Vagina (tissue), 2 donors: ENCODE data around the gene CLASRP. TPM values are rescaled to one million over a fixed set of nuclear protein-coding genes. Genes with fewer than 3 reads are reported as not detected.
"Not testable (repeated sequence)": the region's sequence is repeated elsewhere in the genome, so short reads cannot be mapped to it uniquely, and the experiment has no call there.

Experiments used
- DNase-seq, 2 donors: peaks; one replicate each; pipeline ENCODE4 v3.0.0-alpha.2; 2017; ENCODE audit errors: extremely low spot score in 2 of 2
- H3K27ac ChIP-seq: fragments of 200-600 bp; sonication (generic); one replicate; pipeline ENCODE4 v1.5.1; 2019
- H3K27me3 ChIP-seq: fragments of 200-600 bp; sonication (generic); one replicate; pipeline ENCODE4 v1.5.1; 2019
- H3K36me3 ChIP-seq, 2 donors: fragments of 200-600 bp; sonication (generic); one replicate each; pipeline ENCODE4 v1.5.1; 2017 to 2019
- H3K4me1 ChIP-seq: fragments of 200-600 bp; sonication (generic); one replicate; pipeline ENCODE4 v1.5.1; 2019
- H3K4me3 ChIP-seq, 2 donors: fragments of 200-600 bp; sonication (generic); 1 replicate in 1 of 2; 2 replicates in 1 of 2; pipeline ENCODE4 v1.5.1; 2016 to 2019
- H3K9me3 ChIP-seq: fragments of 200-600 bp; sonication (generic); one replicate; pipeline ENCODE4 v1.5.1; 2019
- POLR2A ChIP-seq, 2 donors: fragments of 450-650 bp; IDR thresholded peaks; one replicate each; pipeline ENCODE4 v1.6.1; 2017; ENCODE audit warnings: antibody characterized with exemption in 2 of 2, mild to moderate bottlenecking in 2 of 2, moderate library complexity in 2 of 2
- POLR2AphosphoS5 ChIP-seq, 2 donors: sonication (generic); formaldehyde crosslinking; IDR thresholded peaks; one replicate each; pipeline ENCODE4 v1.9.0; 2017; ENCODE audit warnings: antibody characterized with exemption in 2 of 2, mild to moderate bottlenecking in 2 of 2, low read depth in 1 of 2; ENCODE audit not compliant: insufficient read depth in 1 of 2
- intact Hi-C: fragments of 100-400 bp; cut with DNase I; formaldehyde crosslinking; loops from one replicate; pipeline ENCODE4 v1.15.1; 2023
- total RNA-seq: library from RNA; depleted of rRNA; stranded (reverse); fragments of >200 nt; gene quantifications from one replicate; pipeline ENCODE4 v1.2.3, GENCODE V29; 2016
- TF ChIP-seq, protein P1 (sequence below), 3 experiments: fragments of 450-650 bp in 2 of 3; fragments of 200-600 bp in 1 of 3; sonication (generic) in 1 of 3; IDR thresholded peaks; one replicate each; pipeline ENCODE4 v1.5.1; 2017 to 2019; ENCODE audit warnings: antibody characterized with exemption in 3 of 3, mild to moderate bottlenecking in 2 of 3, moderate library complexity in 2 of 3

CLASRP gene
- total RNA-seq, 1 donor from 2014 or later, result 93.5 TPM

DNA sequence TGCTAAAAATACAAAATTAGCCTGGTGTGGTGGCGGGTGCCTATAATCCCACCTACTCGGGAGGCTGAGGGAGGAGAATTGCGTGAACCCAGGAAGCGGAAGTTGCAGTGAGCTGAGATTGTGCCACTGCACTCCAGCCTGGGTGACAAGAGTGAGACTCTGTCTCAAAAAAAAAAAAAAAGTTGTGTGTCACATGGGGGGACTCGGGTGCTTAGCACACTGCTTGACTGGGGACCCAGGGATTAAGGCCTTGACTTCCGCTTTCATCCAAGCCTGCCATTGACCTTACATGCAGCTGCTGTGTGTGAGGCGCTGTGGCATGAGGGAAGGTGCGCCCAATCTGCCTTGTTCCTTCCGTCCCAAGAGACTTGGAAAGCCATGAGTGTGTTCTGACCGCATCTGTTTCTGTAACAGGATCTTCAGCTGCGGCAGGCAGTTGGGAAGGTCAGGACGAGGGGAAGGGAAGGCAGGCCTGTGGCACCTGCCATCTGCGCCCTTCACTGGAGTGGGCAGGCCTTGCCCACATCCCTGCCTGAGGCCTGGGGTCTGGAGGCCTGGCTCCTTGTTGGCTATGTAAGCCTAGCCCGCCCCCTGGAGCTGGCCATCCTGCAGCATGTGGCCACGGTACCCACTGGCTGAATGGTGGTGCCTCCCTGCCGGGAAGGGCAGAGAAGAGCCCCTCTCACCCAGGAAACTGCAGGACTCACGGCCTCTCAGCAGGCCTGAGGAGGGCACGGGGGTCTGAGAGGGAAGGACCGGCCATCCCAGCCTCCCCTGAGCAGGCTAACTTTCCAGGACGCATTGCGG lies 77.2 kb downstream of the CLASRP start:
- TF ChIP-seq, protein P1, sequence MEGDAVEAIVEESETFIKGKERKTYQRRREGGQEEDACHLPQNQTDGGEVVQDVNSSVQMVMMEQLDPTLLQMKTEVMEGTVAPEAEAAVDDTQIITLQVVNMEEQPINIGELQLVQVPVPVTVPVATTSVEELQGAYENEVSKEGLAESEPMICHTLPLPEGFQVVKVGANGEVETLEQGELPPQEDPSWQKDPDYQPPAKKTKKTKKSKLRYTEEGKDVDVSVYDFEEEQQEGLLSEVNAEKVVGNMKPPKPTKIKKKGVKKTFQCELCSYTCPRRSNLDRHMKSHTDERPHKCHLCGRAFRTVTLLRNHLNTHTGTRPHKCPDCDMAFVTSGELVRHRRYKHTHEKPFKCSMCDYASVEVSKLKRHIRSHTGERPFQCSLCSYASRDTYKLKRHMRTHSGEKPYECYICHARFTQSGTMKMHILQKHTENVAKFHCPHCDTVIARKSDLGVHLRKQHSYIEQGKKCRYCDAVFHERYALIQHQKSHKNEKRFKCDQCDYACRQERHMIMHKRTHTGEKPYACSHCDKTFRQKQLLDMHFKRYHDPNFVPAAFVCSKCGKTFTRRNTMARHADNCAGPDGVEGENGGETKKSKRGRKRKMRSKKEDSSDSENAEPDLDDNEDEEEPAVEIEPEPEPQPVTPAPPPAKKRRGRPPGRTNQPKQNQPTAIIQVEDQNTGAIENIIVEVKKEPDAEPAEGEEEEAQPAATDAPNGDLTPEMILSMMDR (IDR thresholded peaks at IDR 0.05), result no peak
- no peak for TF ChIP-seq POLR2A (IDR thresholded peaks at IDR 0.05)
- no peak for TF ChIP-seq POLR2AphosphoS5 (IDR thresholded peaks at IDR 0.05; ENCODE audit: insufficient read depth in 1 of 2, low read depth in 1 of 2)
- H3K4me3 ChIP-seq, result no peak overlapping the region
- intact Hi-C loops, result no loop called here
- no peak overlapping the region for H3K27ac ChIP-seq
- no peaks in the 10 kb centered on the region for H3K9me3 ChIP-seq
- no peaks in the 10 kb centered on the region for H3K27me3 ChIP-seq
- H3K36me3 ChIP-seq, result no peaks in the 10 kb centered on the region
- peaks cover 46% of the 10 kb centered on the region for H3K4me1 ChIP-seq
- DNase-seq, result no peak

DNA sequence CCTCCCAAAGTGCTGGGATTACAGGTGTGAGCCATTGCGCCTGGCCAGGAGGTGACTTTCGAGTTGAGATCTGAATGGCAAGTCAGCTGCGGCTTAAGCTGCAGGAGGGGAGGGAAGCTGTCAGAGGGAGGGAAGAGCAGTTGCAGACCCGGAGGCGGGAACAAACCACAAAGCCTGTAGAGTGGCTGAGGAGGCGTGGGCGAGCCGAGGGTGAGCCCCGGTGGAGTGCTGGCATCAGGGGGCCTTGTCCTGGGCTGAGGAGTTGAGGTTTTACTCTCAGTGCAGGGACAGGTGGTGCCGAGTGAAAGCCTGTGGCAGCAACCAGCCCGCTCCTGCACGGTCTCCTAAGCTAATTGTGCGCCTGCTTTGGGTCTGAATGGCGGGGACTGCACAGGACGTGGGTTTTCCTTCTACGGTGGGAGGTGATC lies 78.3 kb downstream of the CLASRP start:
- Histone ChIP-seq H3K36me3 (no peaks in the 10 kb centered on the region), H3K4me3 (no peak overlapping the region), H3K4me1 (peaks cover 57% of the 10 kb centered on the region), H3K9me3 (no peaks in the 10 kb centered on the region), H3K27ac (no peak overlapping the region), H3K27me3 (no peaks in the 10 kb centered on the region)
- DNase-seq, result no peak
- intact Hi-C loops, result no loop called here
- TF ChIP-seq, protein P1 (IDR thresholded peaks at IDR 0.05), result no peak
- no peak for TF ChIP-seq POLR2AphosphoS5 (IDR thresholded peaks at IDR 0.05; ENCODE audit: insufficient read depth in 1 of 2, low read depth in 1 of 2)
- TF ChIP-seq POLR2A (IDR thresholded peaks at IDR 0.05), result no peak

DNA sequence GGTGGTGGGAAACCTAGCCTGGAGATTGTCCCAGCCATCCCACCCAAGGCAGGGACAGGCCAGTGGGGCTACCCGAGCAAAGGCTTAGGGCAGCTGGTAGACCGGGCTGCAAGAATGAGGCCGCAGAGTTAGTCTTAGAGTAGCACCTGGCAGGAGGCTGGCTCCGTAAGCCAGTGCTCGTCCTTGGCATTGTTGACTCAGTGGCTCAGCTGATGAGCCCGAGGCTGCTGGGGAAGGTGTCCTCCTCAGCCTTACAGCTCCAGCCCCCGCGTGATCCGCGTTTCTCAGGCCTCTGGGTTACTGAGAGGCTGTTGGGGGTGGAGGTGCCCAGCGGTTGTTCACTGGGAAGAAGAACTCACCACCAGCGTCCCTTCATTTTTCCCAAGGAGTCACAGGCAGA lies 78.8 kb downstream of the CLASRP start:
- TF ChIP-seq POLR2AphosphoS5 (IDR thresholded peaks at IDR 0.05; ENCODE audit: insufficient read depth in 1 of 2, low read depth in 1 of 2) (no peak), POLR2A (IDR thresholded peaks at IDR 0.05) (no peak)
- TF ChIP-seq, protein P1 (IDR thresholded peaks at IDR 0.05), result no peak
- H3K4me3 ChIP-seq, result no peak overlapping the region
- H3K27me3 ChIP-seq, result no peaks in the 10 kb centered on the region
- no peaks in the 10 kb centered on the region for H3K9me3 ChIP-seq
- H3K36me3 ChIP-seq, result no peaks in the 10 kb centered on the region
- peaks cover 59% of the 10 kb centered on the region for H3K4me1 ChIP-seq
- intact Hi-C loops, result no loop called here
- DNase-seq, result no peak
- no peak overlapping the region for H3K27ac ChIP-seq

DNA sequence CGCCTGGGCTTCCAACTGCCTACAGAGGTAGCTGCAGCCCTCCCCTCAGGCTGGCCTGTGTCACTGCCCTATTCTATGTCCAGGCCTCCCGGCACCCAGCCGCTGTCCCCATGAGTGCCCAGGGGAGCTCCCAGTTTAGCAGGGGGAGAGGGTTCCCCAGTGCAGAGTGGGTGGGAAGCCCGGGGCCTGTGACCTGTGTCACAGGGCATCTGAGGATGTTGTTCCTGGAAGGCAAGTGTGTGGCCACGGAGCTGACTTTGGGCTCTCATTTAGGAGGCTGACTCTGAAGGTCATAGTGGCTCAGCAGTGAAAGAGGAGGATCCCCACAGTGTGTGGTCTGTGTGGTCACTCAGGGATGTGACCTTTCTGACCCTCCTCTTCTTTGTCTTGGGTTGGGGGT lies 79.3 kb downstream of the CLASRP start:
- Histone ChIP-seq H3K4me1 (peaks cover 59% of the 10 kb centered on the region), H3K36me3 (no peaks in the 10 kb centered on the region), H3K27ac (no peak overlapping the region), H3K27me3 (no peaks in the 10 kb centered on the region), H3K9me3 (no peaks in the 10 kb centered on the region), H3K4me3 (no peak overlapping the region)
- no peak for DNase-seq
- TF ChIP-seq POLR2AphosphoS5 (IDR thresholded peaks at IDR 0.05; ENCODE audit: insufficient read depth in 1 of 2, low read depth in 1 of 2), result no peak
- TF ChIP-seq, protein P1 (IDR thresholded peaks at IDR 0.05), result no peak
- TF ChIP-seq POLR2A (IDR thresholded peaks at IDR 0.05), result no peak
- intact Hi-C loops, result no loop called here

DNA sequence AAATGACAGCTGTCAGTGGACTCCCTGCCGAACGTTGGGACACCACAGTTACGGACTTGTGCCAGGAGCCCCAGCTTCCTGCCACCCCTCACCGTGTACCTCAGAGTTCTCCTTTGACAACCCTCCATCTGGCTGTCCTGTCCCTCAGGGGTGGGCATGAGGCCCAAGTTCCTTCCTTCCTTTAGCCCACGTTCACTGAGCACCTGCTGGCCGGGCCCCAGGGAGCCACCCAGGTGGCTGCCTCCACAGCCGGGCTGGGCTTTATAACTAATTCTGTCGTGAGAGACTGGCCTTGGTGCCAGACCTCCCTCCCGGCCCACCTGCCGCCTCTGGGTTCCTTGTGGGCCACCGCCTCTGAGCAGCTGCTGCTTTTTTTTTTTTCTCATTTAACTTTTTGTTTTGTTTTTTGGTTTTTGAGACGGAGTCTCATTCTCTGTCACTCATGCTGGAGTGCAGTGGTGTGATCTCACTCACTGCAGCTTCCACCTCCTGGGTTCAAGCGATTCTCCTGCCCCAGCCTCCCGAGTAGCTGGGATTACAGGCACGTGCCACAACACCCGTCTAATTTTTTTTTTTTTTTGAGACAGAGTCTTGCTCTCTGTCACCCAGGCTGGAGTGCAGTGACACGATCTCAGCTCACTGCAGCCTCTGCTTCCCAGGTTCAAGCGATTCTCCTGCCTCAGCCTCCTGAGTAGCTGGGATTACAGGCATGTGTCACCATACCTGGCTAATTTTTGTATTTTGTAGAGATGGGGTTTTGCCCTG lies 79.9 kb downstream of the CLASRP start:
- H3K36me3 ChIP-seq, H3K9me3 ChIP-seq, H3K4me3 ChIP-seq, H3K27ac ChIP-seq, DNase-seq, intact Hi-C loops, H3K27me3 ChIP-seq: not testable (repeated sequence)
- peaks cover 60% of the 10 kb centered on the region for H3K4me1 ChIP-seq
